Measurements from ENCODE around the gene HEG1.

Gene HEG1

DNA sequence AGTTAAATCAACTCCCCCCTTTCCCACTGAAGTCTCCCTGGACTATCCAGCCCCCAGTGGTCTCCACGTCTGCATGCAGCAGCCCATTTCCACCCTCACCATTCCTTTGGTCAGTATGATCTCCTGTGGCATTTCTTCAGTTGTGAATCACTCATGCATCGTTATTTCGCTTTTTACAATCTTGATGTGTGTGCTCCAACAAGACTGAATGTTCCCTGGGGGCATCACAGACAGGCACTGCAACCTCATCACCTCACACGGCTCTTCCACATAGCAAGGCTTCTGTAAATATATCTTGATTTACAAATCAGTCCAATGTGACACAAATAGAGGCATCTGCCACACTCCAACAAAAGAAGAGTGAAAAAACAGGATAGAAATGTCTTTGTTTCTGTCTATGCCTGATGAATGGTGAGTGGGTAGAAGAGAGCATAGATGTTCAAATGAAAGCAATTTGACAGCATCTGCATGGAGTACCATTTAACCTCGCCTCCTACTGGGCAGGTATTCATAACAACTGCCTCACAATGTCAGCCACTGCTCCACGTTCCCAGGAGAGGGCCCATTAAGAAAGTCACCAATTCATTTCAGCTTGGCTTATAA is 5.2 kb downstream of the HEG1 start:
- no peak for DNase-seq (ENCODE audit: low read depth in 3 of 3, low spot score in 1 of 3)

DNA sequence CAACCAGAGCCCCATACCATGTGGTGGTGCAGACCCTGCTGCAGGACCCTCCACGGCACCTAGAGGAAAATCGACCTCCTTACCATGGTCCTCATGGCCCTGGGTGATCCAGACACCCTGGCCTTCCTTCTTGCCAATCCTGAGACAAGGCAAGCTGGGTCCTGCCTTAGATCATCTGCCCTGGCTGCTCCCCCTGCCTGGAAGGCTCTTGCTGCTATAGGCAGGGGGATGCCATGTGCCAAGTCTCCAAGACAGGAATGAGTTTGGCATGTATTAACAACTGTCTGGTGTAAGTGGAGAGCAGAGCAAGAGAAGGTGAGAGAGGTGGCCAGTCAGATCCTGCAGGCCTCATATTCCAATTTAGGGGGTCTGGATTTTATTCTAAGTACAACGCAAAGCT is 7.5 kb downstream of the HEG1 start:
- no peak for DNase-seq (ENCODE audit: low read depth in 3 of 3, low spot score in 1 of 3)

DNA sequence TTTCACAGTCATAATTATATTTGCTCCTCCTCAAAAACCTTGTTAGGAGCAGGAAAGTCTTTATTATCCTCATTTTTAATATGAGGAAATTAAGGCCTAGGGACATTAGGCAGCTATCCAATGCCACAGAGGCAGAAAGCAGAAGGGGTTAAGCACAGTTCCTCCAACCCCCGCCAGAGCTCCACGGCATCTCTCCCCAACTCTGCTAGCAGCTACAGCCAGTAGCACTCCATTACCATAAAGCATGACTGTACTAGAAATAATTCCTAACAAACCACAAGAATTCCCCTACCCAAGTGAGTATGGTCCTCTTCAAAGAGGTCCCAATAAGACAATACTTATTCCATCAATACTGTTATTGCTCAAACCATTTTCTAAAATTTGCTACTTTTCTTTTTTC is 9.8 kb downstream of the HEG1 start:
- DNase-seq (ENCODE audit: low read depth in 3 of 3, low spot score in 1 of 3): no peak

DNA sequence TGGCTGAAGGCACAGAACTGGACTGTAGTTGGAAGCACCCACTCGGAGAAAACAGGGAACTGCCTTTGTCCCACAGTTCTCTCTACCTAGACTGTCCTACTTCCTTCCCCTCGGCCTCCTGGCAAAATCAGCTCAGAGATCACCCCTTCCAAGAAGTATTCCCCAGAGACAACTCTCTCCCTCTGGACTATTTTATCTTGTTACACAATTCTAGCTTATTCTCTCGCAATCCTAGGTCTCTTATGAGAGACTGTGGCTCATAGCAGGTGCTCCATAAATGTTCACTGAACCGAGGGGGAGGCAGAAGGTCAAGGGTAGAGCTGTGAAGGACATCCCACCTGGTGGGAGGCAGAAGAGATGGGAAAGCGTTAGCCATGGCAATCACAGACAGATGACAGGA is 10.6 kb downstream of the HEG1 start:
- no peak for DNase-seq (ENCODE audit: low read depth in 3 of 3, low spot score in 1 of 3)

DNA sequence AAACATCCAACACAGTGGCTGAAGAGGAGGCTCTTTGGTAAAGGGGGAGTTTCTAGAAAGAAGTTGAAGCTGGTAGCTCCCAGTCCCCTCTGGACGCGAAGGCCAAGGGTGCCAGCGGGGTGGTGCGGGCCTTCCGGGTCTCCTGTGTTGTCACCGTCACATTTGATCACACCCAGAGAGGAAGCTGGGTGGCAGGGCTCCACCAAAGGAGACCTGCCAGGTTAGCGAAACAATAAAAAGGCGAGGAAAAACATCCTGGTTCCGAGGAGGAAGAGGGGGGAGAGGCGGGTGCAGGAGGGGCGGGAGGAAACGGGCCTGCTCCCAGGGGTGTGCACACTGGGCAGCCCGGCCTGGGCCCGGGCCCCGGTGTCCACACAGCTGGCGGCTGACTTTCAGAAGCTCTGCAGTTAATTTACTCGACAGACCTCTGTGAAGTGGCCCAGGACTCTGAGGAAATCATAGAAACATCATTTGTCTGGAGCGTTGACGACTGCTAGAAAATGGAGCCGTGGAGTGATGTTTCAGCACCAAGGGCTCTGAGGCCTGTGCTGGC is 12.1 kb downstream of the HEG1 start:
- no peak for DNase-seq (ENCODE audit: low read depth in 3 of 3, low spot score in 1 of 3)

DNA sequence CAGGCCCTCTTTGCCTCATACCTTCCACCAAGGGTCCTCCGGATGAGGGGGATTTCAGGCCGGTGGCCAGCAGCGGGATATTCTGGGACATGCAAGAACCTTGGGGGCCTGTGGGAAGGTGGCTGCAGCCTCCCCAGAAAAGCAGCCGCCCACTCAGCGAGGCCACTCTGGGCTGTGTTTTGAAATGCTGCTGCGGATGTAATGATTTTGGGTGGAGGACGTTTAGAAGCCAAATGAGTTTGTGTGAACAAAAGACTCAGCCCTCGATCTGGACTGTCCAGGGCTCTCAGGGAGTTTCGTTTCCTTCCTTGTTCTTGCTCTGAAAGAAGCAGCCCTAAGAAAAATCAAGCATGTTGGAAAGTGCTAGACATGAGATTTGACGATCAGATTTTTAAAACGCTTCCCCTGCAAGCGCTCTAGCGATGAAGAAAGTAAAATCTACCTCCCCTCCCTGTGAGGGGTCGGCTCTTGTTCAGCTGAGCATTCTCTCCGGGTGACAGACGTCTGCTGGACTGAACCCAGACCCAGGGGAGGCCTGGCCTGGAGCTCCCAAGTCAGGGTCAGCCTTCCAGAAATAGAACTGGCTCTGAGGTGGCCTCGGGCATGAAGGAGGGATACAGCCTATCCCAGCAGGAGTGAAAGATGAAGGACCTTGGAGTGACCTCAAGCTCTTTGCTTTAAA is 12.9 kb downstream of the HEG1 start:
- DNase-seq (ENCODE audit: low read depth in 3 of 3, low spot score in 1 of 3): no peak

DNA sequence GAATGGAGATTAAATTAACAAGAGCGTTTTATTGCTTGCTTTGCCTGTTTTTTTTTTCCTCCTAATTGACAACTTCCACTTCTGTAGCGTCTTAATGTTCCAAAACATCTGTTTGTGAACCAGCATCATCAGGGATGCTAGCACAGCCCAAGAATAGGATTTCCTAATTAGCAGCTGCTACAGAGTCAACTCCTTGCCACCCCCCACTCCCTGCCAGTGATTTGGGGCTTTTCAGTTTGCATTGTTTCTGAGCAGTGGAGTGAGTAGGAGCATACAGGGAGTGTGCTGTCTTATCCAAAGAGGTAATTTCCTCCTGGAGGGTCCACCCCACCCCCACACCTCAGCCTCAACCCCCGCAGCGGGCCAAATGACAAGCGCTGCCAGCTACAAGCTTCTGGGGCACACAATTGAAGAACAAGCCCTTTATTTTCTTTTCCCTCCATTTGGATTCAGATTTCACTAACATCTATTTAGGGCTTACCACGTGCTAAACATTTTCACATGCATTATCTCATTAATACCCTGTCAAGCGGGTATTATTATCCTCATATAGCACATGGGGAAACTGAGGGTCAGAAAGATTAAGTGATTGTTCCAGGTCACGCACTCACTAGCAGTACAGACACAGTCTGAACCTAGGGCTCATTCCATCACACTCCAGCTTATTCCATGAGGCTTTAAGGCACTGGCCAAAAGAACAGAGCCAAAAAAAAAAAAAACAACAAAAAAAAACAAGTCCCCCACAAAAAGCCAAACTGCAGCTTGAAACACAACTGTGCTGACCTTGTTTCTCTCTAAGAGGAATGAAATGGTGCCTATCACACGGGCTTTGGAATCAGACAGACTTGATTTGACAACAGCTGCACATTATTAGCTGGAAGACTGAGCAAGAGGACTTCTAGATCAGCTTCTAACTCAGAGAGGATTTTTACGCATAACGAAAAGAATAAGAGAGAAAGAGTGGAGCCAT is 16.4 kb downstream of the HEG1 start:
- DNase-seq (ENCODE audit: low read depth in 3 of 3, low spot score in 1 of 3): no peak

DNA sequence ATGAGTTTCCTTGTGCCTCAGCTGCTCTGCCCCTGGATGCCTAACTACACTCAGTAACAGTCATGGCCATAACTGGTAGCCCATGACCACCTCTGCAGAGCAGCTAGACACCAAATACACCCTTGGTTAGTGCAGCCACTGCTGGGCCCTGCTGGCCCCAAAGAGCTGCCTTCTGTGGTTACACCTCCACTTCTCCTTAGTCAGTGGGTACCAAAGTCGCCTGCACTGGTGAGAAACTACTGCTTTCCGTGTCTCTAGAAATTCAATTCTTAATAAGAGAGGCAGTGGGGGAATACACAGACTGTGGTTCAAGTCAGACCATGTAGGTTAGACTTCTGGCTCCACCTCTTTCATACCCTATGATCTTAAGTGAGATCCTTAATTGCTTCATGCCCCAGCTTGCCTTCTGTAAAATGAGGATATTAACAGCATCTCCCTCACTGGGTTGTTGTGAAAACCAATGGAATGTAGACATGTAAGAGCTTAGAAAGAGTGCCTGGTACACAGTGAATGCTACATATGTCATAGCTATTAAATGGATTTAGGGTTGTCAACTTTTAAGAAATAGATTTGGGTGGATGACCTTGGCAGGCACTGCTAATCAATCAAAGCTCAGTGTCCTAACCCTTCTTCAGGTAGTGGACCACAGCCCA is 18.2 kb downstream of the HEG1 start:
- no peak for DNase-seq (ENCODE audit: low read depth in 3 of 3, low spot score in 1 of 3)

DNA sequence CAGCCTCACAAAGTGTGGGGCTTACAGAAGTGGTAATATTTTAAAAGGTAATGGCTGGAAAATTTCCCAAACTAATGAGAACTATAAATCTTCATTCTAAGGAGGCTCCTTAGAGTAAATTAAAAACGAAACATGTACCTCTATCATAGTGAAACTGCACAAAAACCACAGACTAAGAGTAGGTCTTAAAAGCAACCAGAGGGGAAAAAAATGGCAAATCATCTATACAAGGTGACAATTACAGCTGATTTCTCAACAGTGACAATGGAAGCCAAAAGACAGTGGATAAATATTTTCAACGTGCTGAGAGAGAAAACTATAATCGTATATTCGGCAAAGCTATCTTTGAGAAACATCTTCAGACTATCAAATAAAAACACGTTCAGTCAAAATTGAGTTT is 20.6 kb downstream of the HEG1 start:
- DNase-seq (ENCODE audit: low read depth in 3 of 3, low spot score in 1 of 3): no peak

DNA sequence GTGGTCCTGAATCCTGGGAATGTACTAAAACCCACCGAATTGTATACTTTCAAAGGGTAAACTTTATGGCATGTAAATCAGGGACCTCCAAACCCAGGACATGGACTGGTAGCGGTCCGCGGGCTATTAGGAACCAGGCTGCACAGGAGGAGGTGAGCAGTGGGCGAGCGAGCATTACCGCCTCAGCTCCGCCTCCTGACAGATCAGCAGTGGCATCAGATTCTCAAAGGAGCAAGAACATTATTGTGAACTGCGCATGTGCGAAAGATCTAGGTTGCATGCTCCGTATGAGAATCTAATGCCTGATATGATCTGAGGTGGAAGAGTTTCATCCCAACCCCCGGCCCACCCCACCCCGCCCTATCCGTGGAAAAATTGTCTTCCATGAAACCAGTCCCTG is 22.2 kb downstream of the HEG1 start:
- DNase-seq (ENCODE audit: low read depth in 3 of 3, low spot score in 1 of 3): no peak

DNA sequence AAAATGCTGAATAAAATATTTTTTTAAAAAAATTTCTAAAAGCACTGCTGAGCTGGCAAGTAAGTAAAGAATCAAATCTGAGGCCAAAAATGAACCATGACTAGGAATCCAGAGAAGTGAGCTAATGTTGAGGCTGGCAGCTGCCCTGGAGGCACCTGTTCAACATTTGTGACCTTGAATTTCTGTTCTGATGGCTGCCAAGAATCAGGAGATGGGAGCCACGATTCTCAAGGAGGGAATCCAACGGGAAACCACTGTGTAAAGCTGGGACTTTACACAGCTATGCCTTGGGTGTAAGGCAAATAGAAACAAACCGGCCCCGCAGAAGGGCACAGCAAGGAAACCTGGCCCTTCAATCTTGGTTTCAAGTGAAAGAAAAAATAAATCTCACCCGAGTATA is 22.7 kb downstream of the HEG1 start:
- DNase-seq (ENCODE audit: low read depth in 3 of 3, low spot score in 1 of 3): no peak

DNA sequence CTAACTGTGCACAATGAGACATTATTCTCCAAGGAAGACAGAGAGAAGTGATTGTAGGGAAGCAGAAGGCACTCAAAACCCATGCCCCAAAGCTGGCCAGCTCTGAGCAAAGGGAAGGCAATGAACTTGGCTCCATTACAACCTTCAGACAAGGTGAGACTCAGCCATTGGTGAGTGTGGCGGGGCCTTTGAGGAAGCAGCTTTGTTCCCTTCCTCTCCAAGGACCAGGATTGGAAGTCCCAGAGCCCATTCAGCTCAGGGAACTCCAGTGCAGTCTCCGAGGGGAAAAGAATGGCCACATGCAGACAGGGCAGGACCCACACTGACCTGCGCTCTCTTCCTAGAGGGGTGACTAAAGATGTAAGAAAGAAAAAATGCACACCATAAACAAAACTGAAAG is 23.1 kb downstream of the HEG1 start:
- DNase-seq (ENCODE audit: low read depth in 3 of 3, low spot score in 1 of 3): no peak

DNA sequence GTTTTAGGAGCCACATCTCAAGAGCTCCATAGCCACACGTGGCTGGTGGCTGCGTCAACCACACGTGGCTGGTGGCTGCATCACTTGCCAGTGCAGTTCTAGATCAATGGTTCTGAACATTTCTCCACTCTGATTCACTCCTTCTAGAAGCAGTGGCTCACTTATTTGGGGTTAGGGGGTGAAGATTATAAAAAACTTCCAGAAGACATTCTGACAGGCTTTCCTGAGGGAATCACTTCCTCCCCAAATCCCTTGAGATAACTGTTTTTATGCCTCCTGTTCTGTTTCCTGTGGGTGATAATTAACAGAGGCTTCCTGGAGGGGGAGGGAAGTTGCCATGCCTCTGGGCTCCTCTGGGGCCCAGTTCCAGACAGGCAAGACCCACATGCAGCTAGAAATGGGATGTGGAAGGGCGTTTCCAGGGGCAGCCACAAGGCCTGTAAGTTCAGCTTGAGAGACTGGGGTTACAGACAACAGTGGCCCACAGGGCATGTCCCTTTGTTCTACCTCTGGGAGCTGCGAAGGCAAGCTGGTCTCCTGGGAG is 23.6 kb downstream of the HEG1 start:
- no peak for DNase-seq (ENCODE audit: low read depth in 3 of 3, low spot score in 1 of 3)

DNA sequence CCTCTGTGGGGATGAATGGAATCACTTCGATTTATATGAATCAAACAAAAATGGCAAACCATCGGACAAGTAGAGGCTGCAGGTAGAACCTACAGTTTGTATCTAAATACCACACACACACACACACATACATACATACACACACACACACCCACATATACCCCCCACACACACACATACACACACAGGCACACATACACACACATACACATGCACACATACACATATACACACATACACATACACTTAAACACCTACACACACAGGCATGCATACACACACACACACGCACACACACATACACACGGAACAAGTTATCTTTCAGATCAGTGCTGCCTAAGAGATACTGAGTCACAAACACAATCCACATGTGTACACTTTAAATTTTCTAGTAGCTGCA is 24.3 kb downstream of the HEG1 start:
- no peak for DNase-seq (ENCODE audit: low read depth in 3 of 3, low spot score in 1 of 3)

DNA sequence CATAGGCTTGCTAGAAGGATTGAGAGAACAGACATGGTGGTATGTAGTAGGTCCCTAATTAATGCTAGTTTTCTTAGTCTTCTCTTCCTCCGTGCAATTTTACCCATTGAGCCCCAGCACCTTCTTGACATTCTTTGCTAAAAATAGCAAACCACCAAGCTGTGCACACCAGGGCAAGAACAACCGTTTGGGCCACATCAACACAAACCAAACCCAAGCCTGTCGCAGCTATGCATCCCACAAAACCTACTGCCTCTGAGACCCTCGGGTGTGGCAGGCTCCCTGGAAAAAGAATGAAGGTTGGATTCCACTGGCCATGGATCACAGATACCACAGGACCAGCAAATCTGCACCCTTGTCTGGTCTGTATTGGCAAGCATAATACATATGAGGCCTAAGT is 27.1 kb downstream of the HEG1 start:
- DNase-seq (ENCODE audit: low read depth in 3 of 3, low spot score in 1 of 3): no peak

DNA sequence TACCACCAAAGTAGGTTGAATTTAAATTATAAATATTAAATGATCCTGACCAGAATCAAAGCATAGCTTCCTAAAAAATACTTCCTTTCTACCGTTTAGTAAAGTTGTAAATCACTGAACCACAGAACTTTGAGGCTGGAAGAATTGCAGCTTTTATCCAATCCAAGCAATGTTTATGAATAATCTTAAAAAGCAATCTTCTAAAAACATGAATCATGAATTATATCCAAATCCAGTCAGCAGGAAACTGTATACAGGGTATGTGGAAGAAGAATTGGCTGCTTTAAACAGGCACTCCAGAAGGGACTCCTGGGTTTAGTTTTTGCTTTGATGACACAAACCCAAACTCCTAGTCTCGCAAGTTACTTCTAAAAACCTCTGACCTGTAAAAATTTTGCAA is 30.2 kb downstream of the HEG1 start:
- no peak for DNase-seq (ENCODE audit: low read depth in 3 of 3, low spot score in 1 of 3)

DNA sequence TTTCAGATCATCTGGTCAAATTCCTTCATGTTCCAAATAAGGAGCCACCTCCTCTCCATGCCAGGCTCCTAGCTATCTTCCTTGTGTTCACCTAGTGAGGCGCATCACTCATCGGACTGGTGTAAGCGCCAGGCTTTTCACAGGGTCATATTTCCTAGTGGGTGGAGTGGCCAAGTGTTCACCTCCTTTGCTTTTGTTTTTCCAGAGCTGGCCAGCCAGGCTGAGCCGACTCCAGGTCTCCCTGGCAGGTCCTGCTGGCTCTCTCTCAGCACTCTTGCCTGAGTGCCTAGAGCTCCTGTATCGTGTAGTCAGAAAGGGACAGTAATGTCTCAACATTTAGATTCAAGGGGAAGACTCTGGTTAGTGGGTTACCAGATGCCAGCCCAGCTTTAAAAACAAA is 31.0 kb downstream of the HEG1 start:
- DNase-seq (ENCODE audit: low read depth in 3 of 3, low spot score in 1 of 3): no peak

DNA sequence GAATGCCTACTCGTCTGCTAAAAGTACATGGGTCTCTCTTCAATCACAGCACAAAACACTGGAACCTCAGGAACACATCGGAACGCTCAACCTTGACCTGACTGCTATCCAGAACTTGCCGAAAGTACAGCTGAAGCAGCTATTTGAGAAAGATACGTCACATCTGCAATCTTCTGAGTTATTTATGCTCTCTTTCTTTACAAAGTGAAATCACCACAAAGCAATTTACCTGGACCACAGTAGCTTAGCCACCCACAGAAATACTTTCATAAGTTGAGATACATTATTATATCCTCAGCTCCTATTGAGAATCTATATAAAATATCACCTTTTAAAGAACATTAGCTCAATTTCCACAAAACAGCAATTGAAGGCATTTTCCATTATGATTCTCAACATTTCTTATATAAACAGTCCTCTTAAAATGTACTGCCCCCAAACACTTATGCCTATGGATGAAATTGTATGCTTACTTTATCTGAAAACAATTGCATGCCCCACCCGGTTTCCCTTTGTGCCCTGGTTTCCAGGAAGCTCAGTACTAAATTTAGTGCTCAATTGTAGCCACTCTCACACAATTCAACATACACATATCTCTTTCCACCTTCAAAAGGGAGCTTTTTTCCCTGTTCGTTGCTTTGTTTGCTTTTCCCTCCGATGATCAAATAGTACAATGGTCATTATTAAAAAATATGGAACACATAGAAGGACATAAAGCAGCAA is 31.8 kb downstream of the HEG1 start:
- no peak for DNase-seq (ENCODE audit: low read depth in 3 of 3, low spot score in 1 of 3)

DNA sequence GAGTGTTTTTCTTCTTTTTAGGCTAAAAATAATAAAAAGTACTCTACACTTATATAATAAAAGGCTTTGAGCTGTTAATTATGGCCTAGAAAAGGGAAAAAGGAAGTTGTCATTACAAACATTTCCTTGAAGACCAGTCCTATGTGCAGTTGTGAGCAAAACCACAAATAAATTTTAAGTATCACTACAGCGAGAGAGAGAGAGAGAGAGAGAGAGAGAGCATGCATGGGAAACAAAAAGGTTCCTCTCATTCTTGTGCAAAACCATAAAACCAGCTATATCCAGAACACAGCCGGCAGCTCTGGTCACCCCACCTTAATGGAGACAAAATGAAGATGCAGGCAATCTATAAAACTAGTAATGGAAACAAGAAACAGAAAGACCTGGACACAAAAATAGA is 33.6 kb downstream of the HEG1 start:
- DNase-seq (ENCODE audit: low read depth in 3 of 3, low spot score in 1 of 3): no peak

DNA sequence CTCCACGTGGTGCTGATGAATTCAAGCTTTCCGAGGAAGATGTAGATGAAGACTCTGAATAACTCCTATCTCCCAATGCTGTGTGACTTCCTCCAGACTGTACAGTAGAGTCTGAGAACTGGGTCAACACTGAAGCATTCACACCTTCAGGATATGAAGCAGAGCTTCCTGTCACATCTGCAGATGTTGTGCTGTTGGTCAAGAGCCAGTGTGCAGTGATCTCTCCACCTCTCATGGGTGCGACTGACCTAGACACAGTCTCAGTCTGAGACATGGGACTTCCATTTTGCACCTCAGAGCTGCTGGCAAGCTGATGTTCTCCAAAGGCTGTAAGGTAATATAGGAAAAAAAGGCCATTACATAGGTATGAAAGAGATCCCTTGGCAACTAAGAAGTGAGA is 36.5 kb downstream of the HEG1 start:
- no peak for DNase-seq (ENCODE audit: low read depth in 3 of 3, low spot score in 1 of 3)

Measured in stimulated activated CD4-positive, alpha-beta T cell treated with anti-CD3 and anti-CD28 coated beads, TNF-alpha, amount 100 ng/mL, for 1 hour (primary cell).